ENCODE results near the gene ANAPC7. TPM values are rescaled to one million over a fixed set of nuclear protein-coding genes. Genes with fewer than 3 reads are reported as not detected.
"Not testable (repeated sequence)": the region's sequence is repeated elsewhere in the genome, so short reads cannot be mapped to it uniquely, and the experiment has no call there.

ANAPC7 gene
- total RNA-seq, 1 donor from 2014 or later: 98.9 TPM

- no peak for TF ChIP-seq CTCF (conservative IDR thresholded peaks at IDR 0.05)
- H3K4me3 Mint-ChIP-seq: no peak overlapping the region
- H3K27ac Mint-ChIP-seq (ENCODE audit: unreplicated experiment): no peak overlapping the region
- no peaks in the 10 kb centered on the region for H3K9me3 Mint-ChIP-seq
- no peaks in the 10 kb centered on the region for H3K27me3 Mint-ChIP-seq (ENCODE audit: low read depth)
- DNase-seq (ENCODE audit: low read depth, low spot score): no peak
- H3K36me3 Mint-ChIP-seq (ENCODE audit: low read depth): peaks cover 29% of the 10 kb centered on the region
- H3K4me1 Mint-ChIP-seq: no peaks in the 10 kb centered on the region
Observed at GRCh38 chr12:110379631-110380030, 23.9 kb downstream of the ANAPC7 start.

GRCh38 chr12:110379197-110379596, 24.3 kb downstream of the ANAPC7 start:
- TF ChIP-seq CTCF (conservative IDR thresholded peaks at IDR 0.05): no peak
- Mint-ChIP-seq H3K4me1 (no peaks in the 10 kb centered on the region), H3K27ac (ENCODE audit: unreplicated experiment) (no peak overlapping the region), H3K27me3 (ENCODE audit: low read depth) (no peaks in the 10 kb centered on the region), H3K4me3 (no peak overlapping the region), H3K9me3 (no peaks in the 10 kb centered on the region), H3K36me3 (ENCODE audit: low read depth) (peaks cover 28% of the 10 kb centered on the region)
- no peak for DNase-seq (ENCODE audit: low read depth, low spot score)

DNA sequence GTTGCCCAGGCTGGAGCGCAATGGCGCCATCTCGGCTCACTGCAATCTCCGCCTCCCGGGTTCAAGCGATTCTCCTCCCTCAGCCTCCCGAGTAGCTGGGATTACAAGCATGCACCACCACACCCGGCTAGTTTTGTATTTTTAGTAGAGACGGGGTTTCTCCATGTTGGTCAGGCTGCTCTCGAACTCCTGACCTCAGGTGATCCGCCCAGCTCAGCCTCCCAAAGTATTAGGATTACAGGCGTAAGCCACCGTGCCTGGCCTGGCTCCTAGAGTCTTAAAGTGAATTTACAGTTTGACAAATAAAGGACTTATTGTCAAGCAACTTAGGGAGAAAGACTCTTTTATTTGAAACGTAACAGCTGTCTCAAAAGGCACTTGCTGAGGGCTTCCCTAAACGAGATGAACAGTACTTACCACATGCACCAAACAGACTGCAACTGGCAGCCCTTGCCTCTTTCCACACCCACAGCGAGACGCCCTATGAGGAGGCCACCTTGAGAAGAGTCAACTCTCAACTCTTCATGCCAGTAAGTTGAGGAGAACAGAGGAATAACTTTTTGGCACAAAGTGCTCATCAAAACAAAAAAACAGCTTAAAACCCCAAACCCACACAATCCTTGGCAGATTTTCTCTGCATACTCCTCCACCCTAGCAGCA, 25.2 kb downstream of the ANAPC7 start:
- H3K4me1 Mint-ChIP-seq; H3K9me3 Mint-ChIP-seq; H3K4me3 Mint-ChIP-seq; H3K27me3 Mint-ChIP-seq (ENCODE audit: low read depth); DNase-seq (ENCODE audit: low read depth, low spot score): not testable (repeated sequence)
- Mint-ChIP-seq H3K27ac (ENCODE audit: unreplicated experiment) (peak overlapping the region; percentile 43), H3K36me3 (ENCODE audit: low read depth) (peaks cover 28% of the 10 kb centered on the region)

DNA sequence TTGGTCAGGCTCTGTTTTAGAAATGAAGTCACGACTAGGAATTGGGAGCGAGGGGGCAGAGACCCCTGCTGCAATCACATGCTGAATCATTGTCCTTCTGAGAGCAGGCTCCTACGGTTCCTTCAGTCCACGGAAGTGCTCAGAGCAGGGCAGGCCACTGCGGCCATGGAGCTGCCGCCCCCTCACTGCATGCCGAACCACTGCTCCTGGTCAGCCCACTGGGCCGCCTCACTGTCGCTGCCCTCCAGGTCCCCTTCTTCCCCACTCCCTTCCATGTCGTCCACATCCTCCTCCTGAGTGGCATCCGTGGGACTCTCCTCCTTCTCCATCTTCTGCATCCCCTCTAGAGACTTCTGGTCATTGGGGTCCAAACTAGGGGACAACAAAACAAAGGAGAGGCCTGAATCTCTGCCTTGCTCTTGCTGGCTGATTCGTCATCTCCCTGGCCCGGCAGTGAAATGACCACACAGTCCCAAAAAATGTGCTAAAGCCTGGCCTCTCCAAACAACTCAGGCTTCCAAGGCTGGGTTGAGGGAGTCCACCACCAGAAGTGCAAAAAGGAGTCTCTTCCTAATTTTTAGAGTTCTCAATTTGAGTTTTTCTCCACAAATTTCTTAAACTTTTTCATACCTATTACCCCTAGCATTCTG, 29.4 kb downstream of the ANAPC7 start:
- Mint-ChIP-seq H3K4me1 (no peaks in the 10 kb centered on the region), H3K27ac (ENCODE audit: unreplicated experiment) (no peak overlapping the region), H3K27me3 (ENCODE audit: low read depth) (no peaks in the 10 kb centered on the region), H3K36me3 (ENCODE audit: low read depth) (peaks cover 12% of the 10 kb centered on the region), H3K9me3 (no peaks in the 10 kb centered on the region), H3K4me3 (no peak overlapping the region)
- no peak for TF ChIP-seq CTCF (conservative IDR thresholded peaks at IDR 0.05)
- no peak for DNase-seq (ENCODE audit: low read depth, low spot score)

DNA sequence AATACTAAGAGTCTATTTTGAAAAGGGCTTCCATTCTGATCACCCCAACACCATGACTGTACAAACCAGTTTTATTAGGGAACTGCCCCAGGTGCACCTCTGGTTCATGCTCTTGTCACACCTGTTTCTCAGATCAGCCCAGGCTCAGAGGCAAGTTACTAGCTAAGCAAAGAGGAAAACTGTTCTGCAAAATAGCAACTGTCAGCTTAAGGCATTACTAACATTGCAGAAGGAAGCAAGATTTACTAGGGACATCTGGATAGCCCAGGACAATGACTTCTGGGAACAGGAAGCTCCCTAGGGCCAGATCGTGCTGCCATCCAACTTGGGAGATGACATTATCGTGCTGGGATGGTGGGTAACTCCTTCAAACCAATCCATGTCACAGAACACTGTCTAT, 30.1 kb downstream of the ANAPC7 start:
- Mint-ChIP-seq H3K27me3 (ENCODE audit: low read depth) (no peaks in the 10 kb centered on the region), H3K36me3 (ENCODE audit: low read depth) (peaks cover 10% of the 10 kb centered on the region), H3K4me1 (no peaks in the 10 kb centered on the region), H3K27ac (ENCODE audit: unreplicated experiment) (no peak overlapping the region), H3K4me3 (no peak overlapping the region), H3K9me3 (no peaks in the 10 kb centered on the region)
- DNase-seq (ENCODE audit: low read depth, low spot score): no peak
- TF ChIP-seq CTCF (conservative IDR thresholded peaks at IDR 0.05): no peak

DNA sequence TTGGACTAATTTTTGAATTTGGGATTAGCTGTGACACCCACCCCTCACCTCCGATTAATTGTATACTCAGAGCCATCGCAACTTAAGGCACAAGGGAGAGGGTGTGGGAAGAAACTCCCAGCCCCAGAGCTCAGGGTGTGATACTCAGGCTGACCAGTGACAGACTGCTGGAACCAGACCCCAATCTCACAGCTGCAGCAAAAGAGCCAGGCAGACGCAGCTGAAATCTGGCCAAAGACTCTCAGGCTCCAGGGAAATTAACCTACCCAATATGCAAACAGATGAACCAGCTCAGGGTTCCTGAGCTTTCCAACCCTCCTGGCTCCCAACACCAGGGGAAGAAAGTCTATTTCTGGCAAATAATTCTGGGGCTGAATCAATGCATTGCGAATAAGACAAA, 30.5 kb downstream of the ANAPC7 start:
- no peak for DNase-seq (ENCODE audit: low read depth, low spot score)
- TF ChIP-seq CTCF (conservative IDR thresholded peaks at IDR 0.05): no peak
- no peak overlapping the region for H3K4me3 Mint-ChIP-seq
- H3K4me1 Mint-ChIP-seq: no peaks in the 10 kb centered on the region
- no peaks in the 10 kb centered on the region for H3K27me3 Mint-ChIP-seq (ENCODE audit: low read depth)
- no peak overlapping the region for H3K27ac Mint-ChIP-seq (ENCODE audit: unreplicated experiment)
- no peaks in the 10 kb centered on the region for H3K9me3 Mint-ChIP-seq
- H3K36me3 Mint-ChIP-seq (ENCODE audit: low read depth): peaks cover 8% of the 10 kb centered on the region

Measured in neural crest cell (in vitro differentiated cells).